Mucosa of rectum (tissue), 2 donors: ENCODE results near the gene TPST1.
A peak's percentile ranks its signal among the peaks of the same experiment; 100 is the strongest.

Source experiments
- H3K27ac ChIP-seq, 2 donors: one replicate each; pipeline ENCODE4 v1.7.0; 2013; ENCODE audit warnings: inconsistent platforms in 2 of 2, low read depth in 2 of 2, low read length in 2 of 2
- H3K27me3 ChIP-seq, 2 donors: one replicate each; pipeline ENCODE4 v1.7.0; 2013; ENCODE audit warnings: low read length in 2 of 2; ENCODE audit not compliant: control insufficient read depth in 2 of 2, insufficient read depth in 2 of 2
- H3K36me3 ChIP-seq, 2 donors: one replicate each; pipeline ENCODE4 v1.7.0; 2013; ENCODE audit warnings: low read length in 2 of 2; ENCODE audit not compliant: control insufficient read depth in 2 of 2, insufficient read depth in 2 of 2
- H3K4me1 ChIP-seq, 2 donors: one replicate each; pipeline ENCODE4 v1.7.0; 2013; ENCODE audit warnings: low read length in 2 of 2, mild to moderate bottlenecking in 1 of 2; ENCODE audit not compliant: control insufficient read depth in 2 of 2, insufficient read depth in 2 of 2
- H3K4me3 ChIP-seq, 2 donors: one replicate each; pipeline ENCODE4 v1.7.0; 2013; ENCODE audit warnings: low read length in 2 of 2
- H3K9ac ChIP-seq, 2 donors: one replicate each; pipeline ENCODE4 v1.7.0; 2013; ENCODE audit warnings: low read length in 2 of 2, low read depth in 1 of 2, mild to moderate bottlenecking in 1 of 2
- H3K9me3 ChIP-seq, 2 donors: one replicate each; pipeline ENCODE4 v1.7.0; 2013; ENCODE audit warnings: low read length in 2 of 2; ENCODE audit not compliant: control insufficient read depth in 2 of 2
- donor health status: healthy.
- donor health status: Normal muscosa, but diverticular disease.

TPST1 gene

GRCh38 chr7:66186991-66187390, 18.1 kb upstream of the TPST1 start:
- no peak overlapping the region for H3K4me3 ChIP-seq
- no peak overlapping the region for H3K9ac ChIP-seq
- H3K9me3 ChIP-seq = no peaks in the 10 kb centered on the region
- no peak overlapping the region for H3K27ac ChIP-seq
- H3K4me1 ChIP-seq = no peaks in the 10 kb centered on the region
- H3K27me3 ChIP-seq = no peaks in the 10 kb centered on the region
- no peaks in the 10 kb centered on the region for H3K36me3 ChIP-seq

GRCh38 chr7:66187905-66188304, 17.2 kb upstream of the TPST1 start:
- no peak overlapping the region for H3K9ac ChIP-seq
- no peaks in the 10 kb centered on the region for H3K27me3 ChIP-seq
- H3K36me3 ChIP-seq = no peaks in the 10 kb centered on the region
- H3K4me3 ChIP-seq = no peak overlapping the region
- H3K9me3 ChIP-seq = no peaks in the 10 kb centered on the region
- H3K27ac ChIP-seq = no peak overlapping the region
- H3K4me1 ChIP-seq = no peaks in the 10 kb centered on the region

- no peak overlapping the region for H3K27ac ChIP-seq
- H3K4me1 ChIP-seq = no peaks in the 10 kb centered on the region
- no peaks in the 10 kb centered on the region for H3K9me3 ChIP-seq
- no peaks in the 10 kb centered on the region for H3K36me3 ChIP-seq
- no peak overlapping the region for H3K9ac ChIP-seq
- H3K27me3 ChIP-seq = no peaks in the 10 kb centered on the region
- no peak overlapping the region for H3K4me3 ChIP-seq
Observed at GRCh38 chr7:66188645-66189044, 16.5 kb upstream of the TPST1 start.

DNA sequence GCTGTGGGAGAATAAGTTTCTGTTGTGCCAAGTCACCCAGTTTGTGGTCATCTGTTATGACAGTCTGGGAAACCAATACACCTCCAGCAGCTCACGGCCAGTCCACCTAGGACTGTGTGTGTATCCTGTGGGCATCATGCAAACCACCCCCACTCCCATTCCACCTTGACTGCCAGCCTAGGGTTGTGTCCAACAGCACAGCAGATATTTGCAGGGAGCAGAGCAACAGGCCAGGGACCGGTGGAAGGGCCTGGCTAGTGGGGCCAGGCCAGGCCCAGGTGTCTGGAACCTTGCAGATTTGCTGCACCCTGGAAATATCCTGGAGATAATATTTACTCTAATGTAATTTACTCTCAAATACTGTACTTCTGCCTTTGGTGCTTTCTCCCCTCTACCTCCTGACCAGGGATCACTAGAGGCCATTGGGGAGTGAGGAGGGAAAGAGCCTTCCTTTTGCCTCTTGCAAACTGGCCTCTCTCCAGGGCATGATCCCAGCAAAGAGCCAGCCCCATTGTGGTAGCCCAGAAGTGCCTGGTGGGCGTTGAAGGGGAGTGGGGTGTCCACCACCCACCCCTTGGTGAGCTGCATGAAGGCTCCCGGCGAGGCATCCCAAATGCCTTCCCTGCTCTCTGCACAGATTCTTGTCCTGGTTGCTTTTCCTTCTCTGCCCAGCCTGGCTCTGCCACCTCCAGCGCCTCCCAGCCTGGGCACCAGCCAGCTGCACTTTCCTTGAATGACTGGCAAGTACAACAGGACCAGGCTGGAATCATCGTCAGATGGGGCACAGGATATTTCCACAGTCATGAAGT, 15.2 kb upstream of the TPST1 start:
- Histone ChIP-seq H3K27ac (no peak overlapping the region), H3K27me3 (no peaks in the 10 kb centered on the region), H3K4me1 (no peaks in the 10 kb centered on the region), H3K9ac (no peak overlapping the region), H3K4me3 (no peak overlapping the region), H3K9me3 (no peaks in the 10 kb centered on the region), H3K36me3 (no peaks in the 10 kb centered on the region)

DNA sequence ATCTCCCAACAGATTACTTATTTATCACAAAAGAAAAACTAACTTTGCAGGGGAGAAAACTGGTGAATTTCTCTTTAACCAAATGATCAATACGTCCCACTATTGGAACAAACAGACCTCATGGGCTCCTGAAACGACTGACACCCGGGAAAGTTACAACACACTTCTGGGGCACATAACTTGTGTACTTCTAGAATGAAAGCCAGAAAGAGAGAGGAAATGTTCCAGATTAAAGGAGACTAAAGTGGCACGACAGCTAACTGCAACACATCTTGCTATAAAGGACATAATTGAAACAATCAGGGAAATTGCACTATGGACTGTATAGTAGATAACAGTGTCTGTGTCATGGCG, 14.7 kb upstream of the TPST1 start:
- no peaks in the 10 kb centered on the region for H3K9me3 ChIP-seq
- H3K9ac ChIP-seq = no peak overlapping the region
- H3K4me3 ChIP-seq = no peak overlapping the region
- H3K36me3 ChIP-seq = no peaks in the 10 kb centered on the region
- no peaks in the 10 kb centered on the region for H3K27me3 ChIP-seq
- no peak overlapping the region for H3K27ac ChIP-seq
- H3K4me1 ChIP-seq = no peaks in the 10 kb centered on the region

GRCh38 chr7:66193146-66193725, 11.9 kb upstream of the TPST1 start:
- H3K36me3 ChIP-seq = no peaks in the 10 kb centered on the region
- H3K9me3 ChIP-seq = no peaks in the 10 kb centered on the region
- H3K4me3 ChIP-seq = no peak overlapping the region
- no peaks in the 10 kb centered on the region for H3K4me1 ChIP-seq
- no peak overlapping the region for H3K9ac ChIP-seq
- no peak overlapping the region for H3K27ac ChIP-seq
- no peaks in the 10 kb centered on the region for H3K27me3 ChIP-seq

- no peak overlapping the region for H3K9ac ChIP-seq
- no peak overlapping the region for H3K27ac ChIP-seq
Observed at GRCh38 chr7:66198469-66198868, 6.7 kb upstream of the TPST1 start.

DNA sequence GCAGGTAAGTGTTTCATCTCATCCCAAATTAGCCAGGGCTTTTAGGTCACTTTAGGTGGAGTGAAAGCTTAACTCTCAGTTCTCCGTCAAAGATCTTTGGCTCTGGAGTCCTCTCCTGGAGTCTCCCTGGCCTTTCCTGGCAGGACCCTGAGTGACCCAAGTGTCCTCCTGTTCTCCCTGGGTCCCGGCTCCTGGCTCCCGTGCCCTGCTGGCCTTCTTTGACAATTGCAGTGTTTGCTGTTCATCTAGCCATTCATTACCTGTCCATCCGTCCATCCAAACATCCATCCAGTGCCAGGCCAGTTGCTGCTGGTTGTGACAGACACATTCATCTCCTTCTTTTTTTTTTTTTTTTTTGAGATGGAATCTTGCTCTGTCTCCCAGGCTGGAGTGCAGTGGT, 6.2 kb upstream of the TPST1 start:
- Histone ChIP-seq H3K4me3 (no peak overlapping the region), H3K9me3 (no peaks in the 10 kb centered on the region), H3K27ac (no peak overlapping the region), H3K36me3 (no peaks in the 10 kb centered on the region), H3K9ac (no peak overlapping the region), H3K27me3 (no peaks in the 10 kb centered on the region), H3K4me1 (no peaks in the 10 kb centered on the region)

More at GRCh38 chr7:66198469-66198868, 6.7 kb upstream of the TPST1 start:
- Histone ChIP-seq H3K27me3 (no peaks in the 10 kb centered on the region), H3K4me3 (no peak overlapping the region), H3K9me3 (no peaks in the 10 kb centered on the region), H3K4me1 (no peaks in the 10 kb centered on the region), H3K36me3 (no peaks in the 10 kb centered on the region)

GRCh38 chr7:66202441-66202840, 2.7 kb upstream of the TPST1 start:
- no peak overlapping the region for H3K9ac ChIP-seq

GRCh38 chr7:66205741-66206090, 582 bp downstream of the TPST1 start:
- peak overlapping the region; percentile 63 to 83 for H3K9ac ChIP-seq
- no peaks in the 10 kb centered on the region for H3K9me3 ChIP-seq
- H3K27ac ChIP-seq = peak overlapping the region in 1 of 2 donors; percentile 32
- peak overlapping the region; percentile 78 to 87 for H3K4me3 ChIP-seq
- H3K27me3 ChIP-seq = peaks cover 0 to 4% of the 10 kb centered on the region in 2 donors
- H3K4me1 ChIP-seq = peaks cover 3 to 6% of the 10 kb centered on the region in 2 donors
- no peaks in the 10 kb centered on the region for H3K36me3 ChIP-seq

More at GRCh38 chr7:66202441-66202840, 2.7 kb upstream of the TPST1 start:
- Histone ChIP-seq H3K27me3 (peaks cover 0 to 4% of the 10 kb centered on the region in 2 donors), H3K9me3 (no peaks in the 10 kb centered on the region), H3K27ac (no peak overlapping the region), H3K4me3 (no peak overlapping the region), H3K4me1 (peaks cover 3 to 6% of the 10 kb centered on the region in 2 donors), H3K36me3 (no peaks in the 10 kb centered on the region)
